ENCODE data around the gene CBX6. TPM values are rescaled to one million over a fixed set of nuclear protein-coding genes. Genes with fewer than 3 reads are reported as not detected.

Gene CBX6
- total and polyA plus RNA-seq, 2 of the 8 experiments (the other 6 are each of a cell fraction or from before 2014, with no cell fraction given), result 10.6 to 27.5 TPM

DNA sequence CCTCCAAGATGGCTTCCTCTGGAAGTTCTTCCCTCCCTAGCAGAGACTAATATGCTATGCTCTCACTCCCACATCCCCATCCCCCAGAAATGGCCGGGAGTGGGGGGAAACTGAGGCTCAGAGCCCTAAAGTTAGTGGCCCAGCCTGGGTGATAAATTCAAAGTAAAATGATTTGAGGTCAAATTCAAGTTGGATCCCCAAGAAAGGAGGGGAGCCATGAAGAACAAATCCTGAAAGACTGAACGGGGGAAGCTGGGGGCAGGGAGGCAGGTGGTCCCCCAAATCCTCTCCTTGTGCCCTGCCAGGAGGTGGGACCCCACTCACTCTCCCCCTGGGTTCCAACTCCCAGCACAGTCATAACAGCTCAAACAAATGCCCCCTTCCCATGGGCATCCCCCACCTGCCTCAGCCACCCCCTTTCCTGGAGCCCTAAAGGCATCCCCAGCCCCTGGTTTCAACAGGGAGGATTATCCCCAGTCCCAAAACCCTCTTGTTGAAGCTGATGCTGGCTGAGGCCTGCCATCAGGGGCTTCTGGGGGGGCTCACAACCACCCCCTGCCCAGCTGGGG, 1.1 kb downstream of the CBX6 start:
- Histone ChIP-seq H2AK5ac (ENCODE audit: low read depth, low read length) (no peak overlapping the region), H3K23ac (ENCODE audit: insufficient read length) (no peak overlapping the region), H3K4me1 (replicated peaks in 1 of 4; ENCODE audit: control insufficient read depth in 3 of 4, insufficient read depth in 4 of 4, low read length in 3 of 4) (peaks cover 3 to 15% (median 12%) of the 10 kb centered on the region in 4 experiments; a peak in 5 of 7 replicates), H3K27me3 (replicated peaks in 1 of 4; ENCODE audit: control insufficient read depth in 3 of 4, extremely low read depth in 1 of 4, insufficient read depth in 3 of 4, low read length in 3 of 4) (no peaks in the 10 kb centered on the region; a peak in 2 of 7 replicates), H4K20me1 (replicated peaks in 1 of 2; ENCODE audit: control insufficient read depth in 1 of 2, insufficient read depth in 2 of 2, low read length in 2 of 2) (peaks cover 10 to 11% of the 10 kb centered on the region in 2 experiments), H2BK15ac (ENCODE audit: low read length) (0 out of 2 replicates have a peak overlapping the region, but pooled peaks have one; percentile 16), H3K4ac (replicated peaks; ENCODE audit: insufficient read length, low read depth, low read length) (no peak overlapping the region), H2BK12ac (ENCODE audit: low read depth, low read length) (0 out of 2 replicates have a peak overlapping the region, but pooled peaks have one; percentile 39), H3K36me3 (ENCODE audit: control insufficient read depth in 2 of 4, insufficient read depth in 4 of 4, low read length in 3 of 4) (peaks cover 0 to 16% (median 8%) of the 10 kb centered on the region in 4 experiments; a peak in 3 of 8 replicates), H3K14ac (ENCODE audit: insufficient read length) (no peak overlapping the region), H3K18ac (ENCODE audit: extremely low read depth, low read length) (no peak overlapping the region; the same call in 1 of the 2 replicates), H3K79me2 (ENCODE audit: control insufficient read depth in 1 of 2, insufficient read depth in 2 of 2, low read length in 2 of 2) (peaks cover 0 to 9% of the 10 kb centered on the region in 2 experiments; a peak in 2 of 4 replicates), H2BK120ac (replicated peaks; ENCODE audit: low read depth, low read length) (no peak overlapping the region), H3K4me2 (ENCODE audit: insufficient read depth in 1 of 2, low read depth in 2 of 2, low read length in 2 of 2) (peak overlapping the region; percentile 61 to 77), H4K8ac (ENCODE audit: extremely low read depth, insufficient read depth, low read length) (peak overlapping the region; percentile 69), H3K79me1 (ENCODE audit: low read depth, low read length) (peaks cover 4% of the 10 kb centered on the region), H3K4me3 (ENCODE audit: extremely low read depth in 1 of 4, insufficient read depth in 2 of 4, low read depth in 3 of 4, low read length in 4 of 4) (peak overlapping the region; percentile 65 to 97 (median 69)), H3K56ac (replicated peaks; ENCODE audit: insufficient read length, low read depth, low read length) (no peak overlapping the region), H4K91ac (replicated peaks; ENCODE audit: insufficient read length, low read length) (peak overlapping the region; percentile 10), H3K9ac (replicated peaks in 1 of 4; ENCODE audit: extremely low read depth in 1 of 4, low read depth in 3 of 4, low read length in 3 of 4) (no peak overlapping the region), H2BK20ac (ENCODE audit: low read length) (no peak overlapping the region), H2BK5ac (ENCODE audit: low read depth, low read length) (no peak overlapping the region), H3K23me2 (ENCODE audit: low read depth, low read length) (peaks cover 9% of the 10 kb centered on the region; the same call in 1 of the 2 replicates), H3K9me3 (ENCODE audit: insufficient read depth in 2 of 2, low read depth in 1 of 2, low read length in 1 of 2) (no peaks in the 10 kb centered on the region), H4K5ac (ENCODE audit: insufficient read length, low read depth, low read length) (no peak overlapping the region), H3K27ac (ENCODE audit: low read depth, low read length) (no peak overlapping the region), H2AFZ (ENCODE audit: low read length) (no peak overlapping the region)
- WGBS, 2 experiments (ENCODE audit: extremely low coverage in 1 of 2, insufficient coverage in 1 of 2, insufficient read length in 1 of 2, insufficient replicate concordance in 2 of 2, low coverage in 1 of 2, low lambda C conversion rate in 2 of 2, missing lambda C conversion rate in 1 of 2), result 93% methylated on average over 2 of the region's 2 CpGs; no CpG with 5 or more reads in 1 of the 2 experiments
- ChIA-PET CTCF (ENCODE audit: partially characterized antibody) (interaction anchor here (0.6 to 8.1 kb wide), 33 partner anchors 8 to 488 kb away, joined by 3 to 79 read pairs (median 6); partner anchors contain the start of gene APOBEC3B), POLR2A (ENCODE audit: partially characterized antibody) (interaction anchor here (0.6 to 1.4 kb wide), 6 partner anchors 9 to 150 kb away, joined by 3 to 5 read pairs (median 3); partner anchors contain the start of genes APOBEC3C, APOBEC3D and NPTXR)
- FAIRE-seq, result no peak
- no peak for DNase-seq (ENCODE audit: low read depth in 1 of 2, low spot score in 2 of 2)
- TF ChIP-seq ASH2L (IDR thresholded peaks at IDR 0.05; ENCODE audit: low read length) (no peak), BRCA1 (IDR thresholded peaks at IDR 0.05; ENCODE audit: low read depth, low read length) (no peak), KDM5A (IDR thresholded peaks at IDR 0.05; ENCODE audit: low read length) (no peak), GTF2F1 (IDR thresholded peaks at IDR 0.05; ENCODE audit: borderline replicate concordance, low read depth, low read length) (no peak), RFX5 (IDR thresholded peaks at IDR 0.05; ENCODE audit: borderline replicate concordance, low read depth, low read length) (no peak), CEBPB (IDR thresholded peaks at IDR 0.05; ENCODE audit: low read depth, low read length) (no peak), NRF1 (IDR thresholded peaks at IDR 0.05; ENCODE audit: low read depth, low read length) (no peak), RXRA (IDR thresholded peaks at IDR 0.05; ENCODE audit: insufficient read depth, low read depth, low read length) (no peak), JUND (IDR thresholded peaks at IDR 0.05; ENCODE audit: low read length) (no peak), POLR2AphosphoS5 (IDR thresholded peaks at IDR 0.05; ENCODE audit: low read depth, low read length) (no peak), SUZ12 (IDR thresholded peaks at IDR 0.05; ENCODE audit: low read length) (no peak), RAD21 (IDR thresholded peaks at IDR 0.05 in 1 of 2, conservative IDR thresholded peaks at IDR 0.05 in 1 of 2; ENCODE audit: low read depth in 2 of 2, low read length in 2 of 2) (no peak), SIN3A (conservative IDR thresholded peaks at IDR 0.05 in 1 of 2, IDR thresholded peaks at IDR 0.05 in 1 of 2; ENCODE audit: low read depth in 1 of 2, low read length in 2 of 2) (no peak)
